PFSK-1 (cell line): Measurements from ENCODE around the gene CRX.

Experiments used
- FOXP2 ChIP-seq: optimal IDR thresholded peaks from 2 replicates; pipeline ENCODE3; 2011; ENCODE audit warnings: borderline replicate concordance, control low read depth, inconsistent platforms; ENCODE audit not compliant: insufficient read depth; ENCODE audit errors: extremely low read length, extremely low read depth
- POLR2AphosphoS5 ChIP-seq: IDR thresholded peaks from 2 replicates; pipeline ENCODE4 v1.6.1; 2012; ENCODE audit warnings: low read depth, mild to moderate bottlenecking, control low read depth, low read length, moderate library complexity
- SIN3A ChIP-seq: IDR thresholded peaks from 2 replicates; pipeline ENCODE4 v1.6.1; 2012; ENCODE audit warnings: mild to moderate bottlenecking, low read length, moderate library complexity, borderline replicate concordance; ENCODE audit not compliant: insufficient read depth
- TAF1 ChIP-seq: IDR thresholded peaks from 2 replicates; pipeline ENCODE4 v1.6.1; 2012; ENCODE audit warnings: low read length, control low read depth, borderline replicate concordance; ENCODE audit not compliant: insufficient read depth
- TF ChIP-seq, protein P1 (sequence below), 2 experiments: IDR thresholded peaks; 2 replicates each; pipeline versions ENCODE4 v1.6.1 to v1.8.0; 2011 to 2012; ENCODE audit warnings: low read depth in 2 of 2, low read length in 2 of 2, control low read depth in 1 of 2, inconsistent platforms in 1 of 2, mild to moderate bottlenecking in 1 of 2, moderate library complexity in 1 of 2; ENCODE audit not compliant: insufficient read depth in 1 of 2

DNA sequence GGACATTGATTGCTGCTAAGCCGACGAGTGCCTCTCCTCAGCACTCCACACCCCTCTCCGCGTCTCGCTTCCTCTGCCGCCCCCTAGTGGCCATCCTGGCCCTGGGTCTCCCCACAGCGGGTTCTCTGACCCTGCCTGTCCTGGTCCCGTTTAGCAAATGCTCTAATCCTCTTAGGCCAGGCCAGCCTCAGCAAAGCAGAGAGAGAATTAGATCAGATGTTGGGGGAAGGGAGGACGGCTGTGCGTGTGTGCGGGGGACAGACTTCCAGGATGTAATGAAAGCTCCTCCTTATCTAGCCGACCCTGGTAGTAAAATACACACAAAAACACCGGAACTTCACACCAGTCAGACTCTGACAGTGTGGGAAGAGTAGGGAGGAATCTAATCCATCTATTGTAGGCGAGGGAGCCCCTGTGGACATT is 41.8 kb downstream of the CRX start:
- no peak for TF ChIP-seq TAF1
- no peak for TF ChIP-seq POLR2AphosphoS5
- TF ChIP-seq, protein P1, sequence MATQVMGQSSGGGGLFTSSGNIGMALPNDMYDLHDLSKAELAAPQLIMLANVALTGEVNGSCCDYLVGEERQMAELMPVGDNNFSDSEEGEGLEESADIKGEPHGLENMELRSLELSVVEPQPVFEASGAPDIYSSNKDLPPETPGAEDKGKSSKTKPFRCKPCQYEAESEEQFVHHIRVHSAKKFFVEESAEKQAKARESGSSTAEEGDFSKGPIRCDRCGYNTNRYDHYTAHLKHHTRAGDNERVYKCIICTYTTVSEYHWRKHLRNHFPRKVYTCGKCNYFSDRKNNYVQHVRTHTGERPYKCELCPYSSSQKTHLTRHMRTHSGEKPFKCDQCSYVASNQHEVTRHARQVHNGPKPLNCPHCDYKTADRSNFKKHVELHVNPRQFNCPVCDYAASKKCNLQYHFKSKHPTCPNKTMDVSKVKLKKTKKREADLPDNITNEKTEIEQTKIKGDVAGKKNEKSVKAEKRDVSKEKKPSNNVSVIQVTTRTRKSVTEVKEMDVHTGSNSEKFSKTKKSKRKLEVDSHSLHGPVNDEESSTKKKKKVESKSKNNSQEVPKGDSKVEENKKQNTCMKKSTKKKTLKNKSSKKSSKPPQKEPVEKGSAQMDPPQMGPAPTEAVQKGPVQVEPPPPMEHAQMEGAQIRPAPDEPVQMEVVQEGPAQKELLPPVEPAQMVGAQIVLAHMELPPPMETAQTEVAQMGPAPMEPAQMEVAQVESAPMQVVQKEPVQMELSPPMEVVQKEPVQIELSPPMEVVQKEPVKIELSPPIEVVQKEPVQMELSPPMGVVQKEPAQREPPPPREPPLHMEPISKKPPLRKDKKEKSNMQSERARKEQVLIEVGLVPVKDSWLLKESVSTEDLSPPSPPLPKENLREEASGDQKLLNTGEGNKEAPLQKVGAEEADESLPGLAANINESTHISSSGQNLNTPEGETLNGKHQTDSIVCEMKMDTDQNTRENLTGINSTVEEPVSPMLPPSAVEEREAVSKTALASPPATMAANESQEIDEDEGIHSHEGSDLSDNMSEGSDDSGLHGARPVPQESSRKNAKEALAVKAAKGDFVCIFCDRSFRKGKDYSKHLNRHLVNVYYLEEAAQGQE (IDR thresholded peaks at IDR 0.05; ENCODE audit: insufficient read depth in 1 of 2, low read depth in 2 of 2, low read length in 2 of 2), result no peak
- TF ChIP-seq FOXP2, result peak; percentile 50
- no peak for TF ChIP-seq SIN3A
